Suppressor macrophage treated with lipopolysaccharide for 1 hour (primary cell): ENCODE results near the gene ARHGEF10L.

Experiments
- DNase-seq, 3 donors: peaks; one replicate each; pipeline ENCODE4 v3.0.0-alpha.2; 2020 to 2022

Gene ARHGEF10L

DNA sequence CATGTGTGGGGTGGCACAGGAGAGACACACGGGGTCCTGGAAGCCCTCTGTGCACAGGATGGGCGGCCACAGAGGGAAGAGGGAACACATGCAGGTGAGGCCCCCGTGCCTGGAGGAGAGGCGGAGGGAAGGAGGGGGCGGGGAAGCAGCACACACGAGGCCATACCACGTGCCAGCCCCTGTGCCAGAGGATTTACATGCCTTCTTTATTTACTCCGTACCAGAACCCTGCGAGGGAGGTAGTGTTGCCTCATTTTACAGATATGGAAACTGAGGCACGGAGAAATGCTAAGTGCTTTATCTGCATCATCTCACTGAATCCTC, 56.1 kb downstream of the ARHGEF10L start:
- no peak for DNase-seq

DNA sequence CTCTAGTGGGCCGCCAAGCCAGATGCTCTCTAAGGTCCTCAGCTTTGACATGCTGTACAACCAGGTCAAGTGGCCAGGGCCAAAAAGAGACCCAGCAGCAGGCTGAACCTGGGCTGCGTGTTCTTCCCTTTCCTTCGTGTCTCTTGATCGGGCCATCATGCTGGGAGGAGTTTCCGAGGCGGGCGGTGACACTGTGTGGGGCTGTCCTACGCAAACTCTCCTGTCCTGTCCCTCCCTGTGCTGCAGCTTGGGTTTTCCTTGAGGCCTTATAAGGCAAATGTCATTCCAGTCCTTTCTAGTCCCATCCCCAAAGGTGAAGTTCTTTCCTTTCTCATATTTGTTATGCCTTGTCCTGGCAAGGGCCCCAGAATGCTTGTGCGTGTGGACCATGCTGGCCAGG, 56.7 kb downstream of the ARHGEF10L start:
- DNase-seq = no peak

DNA sequence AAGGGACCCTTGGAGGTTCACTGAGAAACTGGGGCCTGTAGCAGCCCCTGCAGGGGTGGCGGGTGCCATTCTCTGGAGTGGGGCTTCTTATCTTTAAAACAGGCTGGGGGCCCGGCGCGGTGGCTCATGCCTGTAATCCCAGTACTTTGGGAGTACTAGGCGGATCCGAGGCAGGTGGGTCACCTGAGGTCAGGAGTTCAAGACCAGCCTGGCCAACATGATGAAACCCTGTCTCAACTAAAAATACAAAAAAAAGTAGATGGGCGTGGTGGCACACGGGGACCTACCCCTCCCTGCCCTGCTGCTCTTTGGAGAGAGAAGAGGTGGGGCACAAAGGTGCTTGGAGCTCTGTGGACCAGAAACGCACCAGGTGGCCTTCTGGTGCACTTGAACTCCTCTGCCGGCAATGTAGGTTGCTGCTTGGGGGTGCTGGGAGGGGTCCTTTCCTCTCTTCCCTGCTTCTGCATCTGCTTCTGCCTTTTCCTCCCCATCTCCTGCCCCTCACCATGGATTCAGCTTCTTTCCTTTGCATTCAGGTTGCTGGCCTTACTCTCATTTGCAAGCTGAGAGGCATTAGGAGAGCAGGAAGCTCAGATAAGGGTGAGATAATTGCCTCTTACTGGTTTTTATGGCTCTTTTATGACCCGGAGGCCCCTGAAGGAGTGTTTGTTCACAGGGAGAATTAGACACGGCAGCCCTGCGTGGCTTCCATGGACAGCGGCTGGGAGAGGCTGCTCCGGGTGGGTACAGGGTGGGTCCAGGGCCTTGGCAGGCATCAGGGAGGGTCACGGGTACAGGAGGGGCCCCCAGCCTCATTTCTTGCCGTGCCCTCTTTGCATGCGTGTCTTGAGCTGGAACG, 57.4 kb downstream of the ARHGEF10L start:
- no peak for DNase-seq

DNA sequence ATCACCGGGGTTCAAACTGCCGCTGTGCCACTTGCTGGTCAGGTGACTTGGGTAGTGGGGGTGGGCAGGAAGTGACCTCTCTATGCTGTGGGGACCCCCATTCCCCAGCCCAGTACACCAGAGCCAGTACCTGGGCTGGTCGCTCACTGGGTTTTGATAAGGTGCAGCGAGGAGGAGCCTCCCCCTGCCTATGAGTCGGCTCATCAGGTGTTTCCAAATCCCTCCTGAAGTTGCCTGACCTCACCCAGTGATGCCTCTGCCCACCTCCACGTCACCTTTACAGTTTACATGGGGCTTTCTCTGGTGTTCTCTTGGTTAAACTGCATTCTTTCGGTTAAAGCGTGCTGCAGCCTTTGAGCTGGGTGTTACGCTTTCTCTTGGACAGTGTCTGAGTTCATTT, 58.2 kb downstream of the ARHGEF10L start:
- no peak for DNase-seq

DNA sequence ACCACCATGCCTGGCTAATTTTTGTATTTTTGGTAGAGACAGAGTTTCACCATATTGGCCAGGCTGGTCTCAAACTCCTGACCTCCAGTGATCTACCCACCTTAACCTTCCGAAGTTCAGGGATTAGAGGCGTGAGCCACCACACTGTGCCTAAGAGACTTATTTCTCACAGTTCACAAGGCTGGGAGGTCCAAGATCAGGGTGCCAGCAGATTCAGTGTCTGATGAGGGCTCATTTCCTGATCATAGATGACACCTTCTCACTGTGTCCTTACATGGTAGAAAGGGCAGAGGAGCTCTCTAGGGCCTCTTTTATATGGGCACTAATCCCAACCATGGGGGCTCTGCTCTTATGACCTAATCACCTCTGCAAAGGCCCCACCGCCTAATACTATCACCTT, 58.8 kb downstream of the ARHGEF10L start:
- DNase-seq = no peak

DNA sequence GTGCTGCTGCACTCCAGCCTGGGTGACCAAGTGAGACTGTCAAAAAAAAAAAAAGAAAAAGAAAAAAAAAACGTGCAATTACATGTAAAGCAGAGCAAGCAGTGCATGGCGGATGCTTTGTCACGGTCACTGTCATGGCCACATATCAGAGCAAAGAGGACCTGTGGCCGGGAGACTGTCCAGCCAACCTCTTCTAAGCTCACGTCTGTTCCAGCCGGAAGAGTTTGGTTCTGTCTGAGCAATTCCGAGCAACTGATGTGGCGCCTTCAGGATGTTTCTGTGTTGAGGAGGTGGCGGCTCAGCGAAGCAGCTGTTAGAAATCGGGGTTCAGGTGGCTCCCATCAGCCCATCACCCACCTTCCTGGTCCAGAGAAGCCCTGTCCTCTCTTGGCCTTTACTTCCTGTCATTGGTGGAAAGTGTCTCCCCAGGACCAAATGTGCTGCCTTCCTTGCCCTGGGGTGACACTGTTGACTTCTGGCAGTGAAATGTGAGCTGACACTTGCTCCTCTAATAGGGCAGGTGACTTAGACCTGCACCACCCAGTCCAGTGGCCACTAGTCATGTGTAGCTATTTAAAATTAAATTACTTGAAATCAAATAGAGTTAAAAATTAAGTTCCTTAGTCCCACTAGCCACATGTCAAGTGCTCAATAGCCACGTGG, 59.9 kb downstream of the ARHGEF10L start:
- no peak for DNase-seq

DNA sequence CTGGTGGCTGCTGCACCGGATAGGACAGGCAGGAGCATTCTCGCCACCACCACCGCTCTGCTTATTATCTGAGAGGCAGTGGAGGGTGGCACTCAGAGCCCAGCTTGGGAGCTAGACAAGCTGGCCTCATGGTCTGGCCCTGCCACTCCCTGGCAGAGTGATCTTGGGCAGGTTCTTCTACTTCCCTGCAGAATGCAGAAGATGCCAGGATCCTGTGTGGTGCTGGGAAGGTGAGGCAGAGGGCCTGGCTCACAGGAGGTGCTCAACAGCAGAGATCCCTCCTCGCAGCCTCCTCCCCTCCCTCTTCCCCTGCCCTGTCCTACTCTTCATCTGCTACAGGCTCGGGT, 60.4 kb downstream of the ARHGEF10L start:
- no peak for DNase-seq

DNA sequence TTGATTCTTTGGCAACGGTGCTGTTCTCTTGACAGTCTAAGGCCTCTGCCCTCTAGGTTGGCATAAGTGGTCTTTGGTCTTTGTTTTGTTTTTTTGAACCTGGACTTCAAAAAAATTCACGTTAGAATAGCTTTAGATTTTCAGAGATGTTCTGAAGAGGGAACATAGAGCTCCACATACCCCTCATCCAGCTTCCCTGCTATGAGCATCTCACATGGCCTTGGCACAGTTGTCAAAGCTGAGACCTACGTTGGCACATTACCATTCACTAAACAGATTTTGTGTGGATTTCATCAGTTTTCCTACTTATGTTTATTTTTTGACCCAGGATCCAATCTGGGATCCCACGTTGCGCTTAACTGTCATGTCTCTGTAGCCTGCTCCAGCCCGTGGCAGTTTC, 60.8 kb downstream of the ARHGEF10L start:
- DNase-seq = no peak

DNA sequence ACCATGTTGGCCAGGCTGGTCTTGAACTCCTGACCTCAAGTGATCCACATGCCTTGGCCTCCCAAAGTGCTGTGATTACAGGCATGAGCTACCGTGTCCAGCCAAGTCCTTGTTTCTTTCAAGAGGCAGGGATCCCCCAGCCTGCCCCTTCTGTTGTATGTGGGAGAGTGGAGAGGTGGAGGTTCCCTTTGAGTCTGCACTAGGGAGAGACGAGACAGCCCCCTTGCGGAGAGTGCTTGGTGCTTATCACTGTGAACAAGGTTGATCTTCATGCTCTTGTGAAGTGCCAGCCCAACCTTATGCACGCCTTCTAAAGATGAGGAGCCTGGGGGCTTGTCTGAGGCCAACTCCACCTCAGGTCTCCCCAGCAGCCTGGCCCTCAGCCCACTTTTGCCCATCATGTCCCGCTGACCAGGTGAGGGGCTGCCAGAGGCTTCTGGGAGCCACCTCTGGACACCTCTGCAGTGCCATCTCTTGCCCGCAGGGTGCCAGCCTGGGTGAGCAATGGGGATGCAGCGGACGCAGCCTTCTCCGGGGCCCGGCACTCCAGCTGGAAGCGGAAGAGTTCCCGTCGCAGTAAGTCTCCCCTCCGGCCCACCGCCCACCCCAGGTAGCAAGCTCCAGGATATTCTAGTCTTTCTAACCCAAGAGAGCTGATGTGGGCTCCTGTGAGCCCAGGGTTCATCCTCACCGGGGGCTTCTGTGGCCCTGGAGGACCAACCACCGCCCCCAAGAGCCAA, 62.3 kb downstream of the ARHGEF10L start:
- DNase-seq = no peak

DNA sequence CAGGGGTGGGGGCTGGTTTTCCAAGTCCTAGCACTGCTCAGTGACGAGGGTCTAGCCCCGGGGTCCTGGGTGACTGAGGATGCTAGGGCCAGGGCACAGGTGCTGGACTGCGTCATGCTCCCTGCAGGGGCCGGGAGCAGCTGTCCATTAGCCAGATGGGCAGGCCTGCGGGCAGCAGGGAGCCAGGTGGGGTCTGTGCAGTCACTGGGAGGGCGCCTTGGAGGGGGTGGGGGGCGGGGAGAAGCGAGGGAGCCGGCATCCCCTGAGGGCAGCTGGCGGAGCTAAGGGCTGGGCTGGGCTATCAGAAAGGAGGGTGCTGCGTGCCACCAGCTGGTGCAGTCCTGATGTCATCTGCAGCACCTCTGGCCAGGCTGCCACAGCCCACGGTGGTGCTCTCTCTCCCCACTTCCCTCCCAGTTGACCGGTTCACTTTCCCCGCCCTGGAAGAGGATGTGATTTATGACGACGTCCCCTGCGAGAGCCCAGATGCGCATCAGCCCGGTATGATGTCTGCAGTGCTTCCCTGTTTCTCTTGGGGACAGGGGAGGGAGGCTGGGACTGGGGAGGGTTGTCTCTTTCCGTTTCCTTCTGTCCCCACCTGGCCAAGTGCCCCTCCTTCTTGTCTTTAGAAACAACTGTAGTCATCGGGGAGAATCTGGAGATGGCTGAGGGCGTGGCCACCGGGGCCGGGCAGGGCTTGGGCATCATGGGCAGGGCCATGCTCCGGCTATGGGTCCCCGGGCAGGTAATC, 63.8 kb downstream of the ARHGEF10L start:
- DNase-seq = peak; percentile 60 to 72 (median 66)

DNA sequence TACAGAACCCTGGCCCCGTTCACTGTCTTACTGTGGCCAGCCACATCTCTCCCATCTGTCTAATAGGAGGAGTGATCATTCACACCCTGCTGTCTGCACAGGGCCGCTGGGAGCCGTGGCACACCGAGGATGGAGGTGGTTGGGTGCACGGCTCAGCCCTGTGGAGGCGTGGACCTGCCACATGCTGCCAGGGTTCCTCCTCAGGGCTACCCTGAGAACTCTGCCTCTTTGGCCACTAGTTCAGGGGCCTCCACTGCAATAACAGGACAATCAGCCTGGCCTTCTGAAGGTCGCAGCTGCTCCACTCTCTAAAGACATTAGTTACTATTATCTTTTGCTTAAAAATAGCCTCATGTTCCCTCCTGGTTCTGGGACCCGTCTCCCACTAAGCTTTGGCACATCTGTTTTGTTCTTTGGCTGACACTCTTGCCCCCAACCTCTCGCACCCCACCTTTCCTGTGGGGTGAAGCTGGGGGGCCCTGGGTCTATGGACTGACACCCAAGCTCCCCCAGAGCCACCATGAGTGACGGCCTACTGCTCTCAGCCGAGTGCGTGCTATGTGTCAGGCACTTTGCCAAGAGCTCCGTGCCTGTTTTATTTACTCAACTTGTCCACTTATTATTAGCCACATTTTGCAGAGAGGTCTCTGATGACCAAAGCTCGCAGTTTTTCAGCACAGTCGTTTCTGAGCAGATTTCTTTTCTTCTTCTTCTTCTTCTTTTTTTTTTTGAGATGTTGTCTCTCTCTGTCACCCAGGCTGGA, 66.3 kb downstream of the ARHGEF10L start:
- no peak for DNase-seq

DNA sequence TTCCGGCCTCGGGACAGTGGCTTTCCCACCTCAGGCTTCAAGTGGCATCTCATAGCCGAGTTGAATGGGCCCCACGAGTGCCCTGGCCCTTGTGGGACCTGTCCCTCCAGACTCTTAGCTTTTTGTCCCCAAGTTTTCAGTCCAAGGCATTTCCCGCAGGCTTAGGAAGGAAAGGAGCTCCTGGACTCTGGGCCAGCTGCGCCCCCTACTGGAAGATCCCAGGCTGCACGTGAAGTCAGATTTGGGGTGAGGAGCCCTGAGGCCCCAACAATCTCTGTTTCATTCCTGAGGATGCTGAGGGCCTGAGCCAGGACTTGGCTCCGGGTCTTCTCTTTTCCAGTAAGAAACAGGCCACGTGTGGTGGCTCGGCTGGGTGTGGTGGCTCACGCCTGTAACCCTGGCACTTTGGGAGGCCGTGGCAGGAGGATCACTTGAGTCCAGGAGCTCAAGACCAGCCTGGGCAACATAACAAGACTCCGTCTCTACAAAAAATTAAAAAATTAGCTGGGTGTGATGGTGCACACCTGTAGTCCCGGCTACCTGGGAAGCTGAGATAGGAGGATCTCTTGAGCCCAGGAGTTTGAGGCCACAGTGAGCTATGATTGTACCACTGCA, 67.4 kb downstream of the ARHGEF10L start:
- peak; percentile 85 to 90 (median 90) for DNase-seq

DNA sequence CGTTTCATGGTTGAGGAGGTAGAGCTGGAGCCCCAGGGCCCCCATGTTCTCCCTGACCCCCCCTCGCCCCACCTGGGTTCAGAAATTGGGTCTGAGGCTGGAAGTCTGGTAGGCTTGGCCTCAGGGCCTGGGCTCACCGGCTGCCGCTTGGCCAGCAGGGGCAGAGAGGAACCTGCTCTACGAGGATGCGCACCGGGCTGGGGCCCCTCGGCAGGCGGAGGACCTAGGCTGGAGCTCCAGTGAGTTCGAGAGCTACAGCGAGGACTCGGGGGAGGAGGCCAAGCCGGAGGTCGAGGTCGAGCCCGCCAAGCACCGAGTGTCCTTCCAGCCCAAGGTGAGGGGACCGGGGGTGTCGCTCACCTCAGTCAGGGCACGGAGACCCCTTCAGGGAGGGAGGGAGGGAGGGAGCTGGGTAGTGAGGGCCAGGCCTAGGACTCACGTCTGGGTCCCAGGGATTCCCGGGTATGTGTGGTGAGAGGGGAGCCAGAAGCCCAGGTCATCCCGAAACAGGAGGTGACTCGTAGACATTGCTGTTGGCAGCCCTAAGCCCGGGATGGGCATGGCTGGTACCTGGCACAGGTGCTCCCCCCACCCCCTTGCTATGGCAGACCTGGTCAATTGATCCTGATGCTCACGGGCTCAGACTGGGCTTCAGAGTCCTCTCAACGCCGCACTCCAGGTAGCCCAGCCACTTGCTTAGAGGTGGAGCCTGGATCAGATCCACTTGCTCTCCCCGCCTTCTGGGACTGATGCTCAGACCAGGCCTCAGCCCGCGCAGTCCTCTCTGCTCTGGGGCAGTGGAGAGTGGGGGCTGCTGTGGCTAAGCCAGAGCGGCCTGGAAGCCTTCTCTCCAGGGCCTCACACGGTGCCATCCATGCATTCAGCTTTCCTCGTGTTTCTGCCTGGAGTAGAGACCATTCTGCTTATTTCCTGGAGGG, 68.4 kb downstream of the ARHGEF10L start:
- DNase-seq = no peak

DNA sequence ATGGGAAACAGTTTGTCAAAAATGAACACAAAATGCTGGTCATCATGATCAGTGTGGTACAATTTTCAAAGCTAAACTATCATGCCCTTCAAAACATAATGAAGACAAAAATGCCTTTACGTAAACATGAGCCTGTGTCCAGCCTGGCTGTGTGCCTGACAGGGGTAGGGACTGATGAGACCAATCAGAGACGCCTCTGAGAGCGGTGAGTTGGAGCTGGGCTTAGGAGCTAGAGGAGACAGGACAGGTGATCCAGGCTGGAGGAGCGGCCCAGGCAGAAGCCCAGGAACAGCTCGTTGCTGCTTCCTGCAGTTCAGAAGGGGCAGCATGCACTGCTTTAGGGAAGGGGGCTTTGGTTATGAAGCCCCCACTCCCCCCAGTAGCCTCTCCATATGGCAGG, 70.0 kb downstream of the ARHGEF10L start:
- DNase-seq = no peak

DNA sequence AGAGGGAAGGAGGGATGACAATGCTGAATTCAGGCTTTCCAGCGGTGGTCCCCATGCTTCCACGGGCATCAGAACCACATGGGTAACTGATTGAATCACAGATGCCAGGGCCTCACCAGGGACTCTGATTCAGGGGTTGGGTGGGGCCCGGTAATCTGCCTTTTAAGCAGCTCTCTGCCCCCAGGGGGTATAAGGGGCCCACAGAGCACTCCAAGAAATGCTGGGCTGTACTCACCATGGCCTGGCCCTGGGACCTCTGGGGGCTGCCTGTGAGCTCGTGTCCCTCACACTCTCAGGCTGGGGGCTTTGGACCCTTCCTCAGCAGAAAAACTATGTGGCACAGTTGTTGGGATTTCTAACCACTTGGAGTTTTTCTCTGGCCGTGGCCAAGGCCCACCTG, 70.6 kb downstream of the ARHGEF10L start:
- DNase-seq = no peak

DNA sequence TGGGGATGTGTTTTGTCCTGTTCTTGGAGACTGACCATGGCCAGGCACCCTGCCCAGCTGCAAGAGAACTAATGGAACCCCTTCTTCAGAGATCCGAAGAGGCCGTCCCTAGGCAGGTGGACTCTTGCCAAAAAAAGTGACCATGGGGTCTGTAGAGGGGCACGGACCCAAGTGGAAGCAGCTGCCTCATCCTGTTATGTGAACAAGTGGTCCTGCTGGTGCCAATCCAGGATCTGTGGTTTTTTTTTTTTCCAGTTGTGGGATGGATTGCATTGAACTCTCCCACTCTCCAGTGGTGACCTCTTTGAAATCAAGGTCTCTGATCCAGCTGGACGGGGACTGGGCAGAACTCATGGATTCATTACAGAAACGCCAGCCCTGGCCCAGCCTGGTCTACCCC, 71.2 kb downstream of the ARHGEF10L start:
- no peak for DNase-seq

DNA sequence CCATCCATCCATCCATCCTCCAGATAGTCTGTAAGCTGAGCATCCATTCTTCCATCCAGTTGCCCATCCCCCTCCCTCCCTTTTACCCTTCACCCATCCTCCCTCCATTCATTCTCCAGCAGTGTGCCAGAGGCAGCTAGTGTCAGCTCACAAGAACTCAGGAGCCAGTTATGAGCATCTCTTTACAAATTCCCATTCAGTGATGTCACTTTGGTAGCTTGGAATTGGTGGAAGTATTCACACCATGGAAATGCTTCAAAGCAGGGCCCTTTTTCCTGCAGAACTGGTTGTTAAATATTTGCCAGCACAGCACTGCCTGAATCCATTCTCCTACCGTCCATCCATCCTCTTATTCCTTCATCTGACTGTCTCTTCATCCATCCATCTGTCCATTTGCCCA, 72.5 kb downstream of the ARHGEF10L start:
- DNase-seq = no peak

DNA sequence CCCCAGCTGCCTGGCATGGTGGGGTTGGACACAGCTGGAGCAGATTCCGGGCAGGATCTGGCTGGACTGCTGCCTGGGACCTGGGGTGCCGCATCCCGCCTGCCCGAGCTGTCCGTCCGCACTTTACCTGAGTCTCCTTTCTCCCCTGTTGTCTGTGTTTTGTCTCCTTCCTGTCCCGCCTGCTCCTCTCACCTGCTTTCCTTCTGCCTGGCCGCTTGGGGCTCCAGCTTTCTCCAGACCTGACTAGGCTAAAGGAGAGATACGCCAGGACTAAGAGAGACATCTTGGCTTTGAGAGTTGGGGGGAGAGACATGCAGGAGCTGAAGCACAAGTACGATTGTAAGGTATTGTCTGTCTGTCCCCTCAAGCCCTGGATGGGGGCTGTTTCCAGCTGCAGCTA, 73.3 kb downstream of the ARHGEF10L start:
- DNase-seq = no peak

DNA sequence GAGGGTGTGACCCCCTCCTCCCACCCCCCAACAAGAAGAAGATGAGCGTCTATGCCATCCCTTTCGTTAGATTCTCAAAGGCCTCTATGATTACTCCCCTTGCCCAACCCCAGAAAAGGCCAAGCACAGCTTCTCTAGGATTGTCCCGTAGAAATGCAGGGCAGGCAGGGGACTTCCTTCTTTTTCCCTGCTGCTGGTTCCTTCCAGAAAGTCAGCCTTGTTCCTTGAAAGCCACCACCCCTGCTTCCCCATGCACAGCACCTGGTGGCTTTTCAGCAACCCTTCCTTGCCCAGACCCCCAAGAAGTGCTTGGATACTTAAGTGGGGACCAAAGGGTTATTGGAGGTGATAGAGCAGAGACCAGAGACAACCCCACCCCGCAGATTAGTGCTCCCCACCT, 75.1 kb downstream of the ARHGEF10L start:
- peak; percentile 67 to 76 (median 71) for DNase-seq

DNA sequence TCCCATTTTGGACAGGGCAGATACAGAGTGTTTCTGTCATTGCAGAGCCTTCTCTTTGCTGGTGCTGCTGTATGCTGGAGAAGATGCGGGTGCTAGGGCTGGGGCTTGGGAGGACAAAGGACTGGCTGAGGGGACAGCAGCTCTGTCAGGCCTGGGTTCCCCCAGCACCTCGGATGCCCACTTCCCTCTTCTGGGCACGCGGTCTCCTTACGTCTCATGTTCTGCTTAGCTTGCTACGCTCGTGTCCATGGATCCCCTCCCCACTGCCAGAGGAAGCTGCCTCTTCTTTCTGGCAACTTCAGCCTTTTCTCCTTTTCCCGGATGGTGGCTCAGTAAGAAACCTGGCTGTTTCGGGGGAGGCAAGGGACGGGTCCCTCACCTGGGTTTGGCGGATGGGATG, 75.7 kb downstream of the ARHGEF10L start:
- DNase-seq = peak; percentile 65 to 69 (median 67)

DNA sequence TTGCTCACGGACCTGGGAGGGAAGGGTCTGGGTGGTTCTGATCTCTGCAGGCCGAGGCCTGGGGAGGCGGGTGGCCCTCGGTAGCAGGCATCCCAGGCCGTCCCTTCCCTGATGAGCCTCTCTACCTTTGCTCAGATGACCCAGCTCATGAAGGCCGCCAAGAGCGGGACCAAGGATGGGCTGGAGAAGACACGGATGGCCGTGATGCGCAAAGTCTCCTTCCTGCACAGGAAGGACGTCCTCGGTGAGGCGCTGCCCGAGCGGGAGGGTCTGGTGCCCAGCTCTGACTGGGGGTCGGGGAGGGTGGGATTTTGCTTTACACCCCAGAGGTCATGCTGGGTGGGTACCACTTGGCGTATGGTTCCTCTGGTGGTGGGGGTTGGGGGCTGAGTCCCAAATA, 76.5 kb downstream of the ARHGEF10L start:
- DNase-seq = no peak
